NCI-H128 (cell line): ENCODE data around the gene SLC6A7.
A peak's percentile ranks its signal among the peaks of the same experiment; 100 is the strongest.
"Not testable (repeated sequence)": the region's sequence is repeated elsewhere in the genome, so short reads cannot be mapped to it uniquely, and the experiment has no call there.

Source experiments
- DNase-seq: peaks from one replicate; lab custom pipeline; 2025; ENCODE audit not compliant: unreplicated experiment; lab: John Stamatoyannopoulos, UW

SLC6A7 gene

DNA sequence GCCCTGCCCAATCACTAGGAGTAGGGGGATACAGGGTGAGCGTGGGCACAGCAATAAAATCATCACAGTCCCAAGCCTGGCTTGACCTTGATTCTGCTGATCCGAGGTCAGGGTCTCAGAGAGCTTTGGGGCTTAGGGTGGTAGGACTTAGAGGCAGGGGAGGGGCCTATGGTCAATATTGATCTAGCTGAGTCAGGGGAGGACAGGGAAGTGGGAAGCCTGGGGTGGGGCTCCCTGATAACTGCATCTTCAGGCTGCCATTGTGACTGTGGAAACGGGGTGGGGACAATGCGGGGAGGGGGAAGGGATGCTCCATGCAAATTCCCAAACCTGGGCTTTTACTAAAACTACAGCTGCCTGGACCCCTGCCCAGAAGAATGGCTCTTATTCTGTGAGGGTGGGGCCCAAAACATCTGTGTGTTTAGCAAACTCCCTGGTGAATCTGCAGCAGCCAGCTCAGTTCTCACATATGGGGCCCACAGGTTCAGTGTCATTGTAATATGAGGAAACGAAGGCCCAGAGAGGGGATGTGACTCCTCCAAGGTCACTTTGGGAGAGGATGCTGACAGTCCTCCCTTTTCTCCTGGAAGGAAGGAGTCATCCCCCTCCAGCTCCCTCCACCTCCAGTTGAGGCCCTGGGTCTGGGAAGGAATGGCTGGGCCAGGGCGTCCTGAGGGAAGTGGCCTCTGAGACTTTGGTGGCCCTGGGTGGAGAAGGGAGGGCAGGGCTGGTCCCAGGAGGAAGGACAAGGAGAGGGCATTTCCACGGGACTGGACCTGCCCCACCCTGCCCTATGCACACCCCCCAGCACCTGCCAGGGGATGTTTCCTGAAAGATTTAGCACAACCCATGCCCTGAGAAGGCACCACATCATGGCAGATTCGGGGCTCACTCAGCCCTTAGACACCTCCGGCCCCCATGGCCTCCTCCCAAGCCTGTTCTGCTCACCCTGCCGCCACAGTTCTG is 26.4 kb downstream of the SLC6A7 start:
- DNase-seq: no peak

DNA sequence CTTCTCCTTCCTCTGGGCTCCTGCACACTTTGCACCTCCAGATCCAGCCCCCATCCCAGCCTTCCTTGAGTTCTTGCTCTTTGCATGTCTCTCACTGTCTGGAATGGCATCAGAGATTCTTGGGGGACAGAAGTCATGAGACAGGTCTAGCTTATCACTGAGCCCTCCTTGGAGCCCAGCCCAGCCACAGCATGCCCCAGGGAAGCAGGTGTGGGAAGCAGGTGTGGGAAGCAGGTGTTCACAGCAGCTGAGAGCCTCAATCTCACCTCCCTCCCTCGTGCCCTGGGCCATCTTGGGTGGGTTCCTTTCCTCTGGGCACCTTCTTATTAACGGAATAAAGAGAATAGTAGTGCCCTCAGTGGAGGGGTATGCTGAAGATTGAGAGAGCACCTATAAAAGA is 27.2 kb downstream of the SLC6A7 start:
- no peak for DNase-seq

DNA sequence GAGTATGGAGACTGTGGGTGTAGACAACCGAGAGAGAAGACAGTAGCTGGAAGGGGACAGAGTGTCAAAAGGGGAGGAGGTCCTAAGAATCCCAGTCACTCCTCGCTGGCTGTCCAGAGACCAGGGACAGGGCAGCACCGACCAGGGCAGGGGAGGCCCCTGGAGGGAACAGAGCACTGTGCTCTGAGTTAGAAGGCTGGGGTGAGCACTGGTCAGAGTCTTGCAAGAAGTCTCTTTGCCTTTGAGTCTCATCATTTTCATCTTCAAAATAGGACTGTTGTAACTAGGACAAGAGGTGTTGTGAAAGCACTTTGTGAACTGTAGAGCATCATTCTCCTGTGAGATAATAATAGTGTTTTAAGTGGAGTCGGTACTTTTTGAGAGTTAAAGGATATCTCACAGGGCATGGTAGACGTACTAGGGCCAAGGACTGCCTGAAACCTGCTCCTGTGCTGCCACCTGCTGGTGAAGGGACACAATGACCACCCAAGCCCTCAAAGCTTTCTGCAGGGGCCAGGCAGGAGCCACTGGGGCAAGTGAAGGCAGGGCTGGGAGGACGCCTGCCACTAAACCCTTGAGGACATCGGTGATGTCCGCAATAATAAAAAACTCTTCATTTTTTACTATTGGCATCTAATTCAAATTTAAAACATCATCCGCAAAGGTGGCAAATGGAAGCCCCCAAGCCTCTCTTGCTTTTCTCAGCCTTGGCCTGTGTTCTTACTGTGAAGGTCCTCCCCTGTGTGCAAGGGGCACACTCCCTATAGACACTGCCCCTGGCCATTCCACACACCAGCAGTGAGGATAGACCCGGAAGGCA is 28.2 kb downstream of the SLC6A7 start:
- DNase-seq: peak; percentile 2

DNA sequence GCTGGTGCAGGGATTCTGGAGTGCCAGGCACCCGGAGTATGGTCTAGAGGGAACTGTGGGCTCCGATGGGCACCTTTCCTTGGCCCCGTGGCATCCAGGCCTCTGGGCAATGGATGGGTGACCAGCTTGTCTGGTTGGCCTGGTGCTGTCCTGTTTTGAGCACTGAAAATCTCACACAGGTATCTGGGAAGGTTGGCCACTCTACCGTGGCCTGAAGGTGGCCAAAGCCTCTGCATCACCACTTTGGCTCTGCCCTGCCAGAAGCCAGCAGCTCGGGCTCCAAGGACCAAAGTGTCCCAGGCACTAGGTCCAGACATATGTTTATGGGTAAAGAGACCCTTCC is 28.8 kb downstream of the SLC6A7 start:
- DNase-seq: no peak

DNA sequence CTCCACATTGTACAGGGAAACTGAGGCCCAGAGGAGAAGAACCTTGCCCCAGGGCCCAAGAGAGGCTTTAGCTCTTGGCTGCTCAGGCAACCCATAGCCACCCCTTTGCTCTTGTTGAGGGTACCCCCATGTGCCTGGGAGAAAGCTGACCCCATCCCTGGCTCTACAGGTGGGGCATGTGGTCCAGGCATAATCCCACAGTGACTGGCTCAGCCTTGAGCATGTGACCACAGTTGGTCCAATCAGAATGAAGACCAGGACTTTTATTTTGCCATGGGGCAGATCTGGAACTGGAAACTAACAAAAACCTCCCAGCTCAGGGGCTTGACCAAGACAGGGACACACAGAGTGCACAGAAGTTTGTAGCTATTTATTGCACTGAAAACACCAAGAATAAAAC is 29.3 kb downstream of the SLC6A7 start:
- DNase-seq: no peak

DNA sequence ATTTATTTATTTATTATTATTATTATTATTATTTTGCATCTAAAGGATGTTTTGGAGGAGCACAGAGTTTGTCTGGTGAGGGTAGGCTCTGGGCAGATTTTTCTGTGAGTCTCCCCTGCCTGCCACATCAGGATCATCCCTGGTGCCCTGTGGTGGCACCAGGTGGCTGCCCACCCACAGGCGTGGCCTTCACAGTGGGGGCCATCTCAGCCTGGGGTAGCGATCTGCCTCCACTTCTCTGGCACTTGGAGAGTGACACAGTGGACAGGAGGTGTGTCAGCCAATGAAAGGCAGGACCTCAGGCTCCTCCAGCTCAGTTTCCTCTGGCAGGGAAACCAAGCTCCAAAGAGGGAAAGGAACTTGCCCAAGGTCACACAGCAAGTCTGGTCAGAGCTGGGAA is 30.0 kb downstream of the SLC6A7 start:
- no peak for DNase-seq

DNA sequence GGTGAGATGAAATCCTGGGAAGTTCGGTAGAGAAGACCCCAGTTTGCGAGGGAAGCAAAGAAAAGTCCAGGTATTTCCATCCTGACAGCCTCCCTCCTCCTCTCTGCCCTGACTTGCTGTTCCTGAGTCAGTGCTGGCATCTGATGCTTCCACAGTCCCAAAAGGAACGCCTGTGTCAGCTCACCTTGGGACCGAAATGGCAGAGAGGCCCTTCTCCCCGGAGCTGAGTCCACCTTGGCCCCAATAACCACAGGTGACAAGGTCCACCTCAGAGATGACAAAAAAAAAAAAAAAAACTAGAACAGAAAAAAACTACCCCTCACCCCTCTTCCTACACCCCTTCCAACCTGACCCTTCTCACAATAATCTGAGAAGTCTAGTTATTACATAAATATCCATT is 31.6 kb downstream of the SLC6A7 start:
- no peak for DNase-seq

DNA sequence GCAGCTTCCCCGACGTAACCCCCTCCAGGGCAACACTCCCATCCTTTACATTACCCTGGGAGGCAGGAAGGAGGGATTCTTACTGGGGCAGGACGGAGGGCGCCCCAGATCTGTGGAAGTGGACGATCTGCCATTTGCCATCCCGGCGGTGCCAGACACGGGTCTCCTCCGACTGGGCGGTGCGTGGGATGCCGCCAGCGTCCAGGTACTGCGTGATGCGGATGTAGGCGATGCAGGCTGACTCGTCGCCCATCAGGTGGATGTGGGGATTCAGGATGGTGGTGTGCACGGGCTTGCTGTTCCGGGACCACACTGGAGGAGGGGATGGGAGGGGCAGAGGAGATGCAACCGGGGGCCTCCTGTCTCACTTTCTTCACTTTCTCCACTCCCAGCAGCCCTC is 33.0 kb downstream of the SLC6A7 start:
- DNase-seq: no peak

DNA sequence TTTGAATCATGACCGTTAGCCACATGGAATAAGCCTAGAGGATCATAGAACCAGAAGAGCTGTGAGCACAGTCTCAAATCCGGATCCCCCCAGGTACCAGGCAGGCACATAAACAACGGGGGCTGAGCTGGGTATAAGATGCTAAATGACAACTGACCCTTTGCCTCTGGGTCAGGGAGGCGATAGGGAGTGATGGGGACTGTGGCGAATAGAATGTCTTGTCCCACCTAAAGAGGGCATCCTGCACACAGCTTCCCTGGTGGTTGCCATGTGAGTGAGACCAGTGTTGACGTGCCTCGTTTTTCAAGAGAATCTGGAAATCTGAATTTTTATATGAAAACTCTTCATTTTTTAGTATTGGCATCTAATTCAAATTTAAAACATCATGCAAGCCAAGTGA is 33.6 kb downstream of the SLC6A7 start:
- no peak for DNase-seq

DNA sequence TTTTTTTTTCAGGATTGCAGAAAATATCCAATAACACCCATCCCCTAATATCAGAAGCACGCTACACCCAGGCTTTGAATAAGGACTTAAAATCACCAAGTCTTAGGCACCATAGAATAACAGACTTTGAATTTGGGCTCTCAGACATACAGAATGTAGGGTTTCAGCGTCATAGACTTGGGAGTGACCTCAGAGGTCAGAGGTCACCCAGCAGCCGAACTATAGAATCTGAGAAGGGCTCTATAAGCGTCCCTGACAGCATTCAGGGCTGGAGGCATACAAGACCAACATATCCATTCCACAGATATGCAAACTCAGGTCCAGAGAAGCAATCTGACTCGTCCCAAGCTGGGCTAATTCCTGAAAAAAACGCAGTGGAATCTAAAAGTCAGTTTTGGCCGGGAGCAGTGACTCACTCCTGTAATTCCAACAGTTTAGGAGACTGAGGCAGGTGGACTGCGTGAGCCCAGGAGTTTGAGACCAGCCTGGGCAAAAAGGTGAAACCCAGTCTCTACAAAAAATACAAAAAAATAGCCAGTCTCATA is 34.7 kb downstream of the SLC6A7 start:
- no peak for DNase-seq

DNA sequence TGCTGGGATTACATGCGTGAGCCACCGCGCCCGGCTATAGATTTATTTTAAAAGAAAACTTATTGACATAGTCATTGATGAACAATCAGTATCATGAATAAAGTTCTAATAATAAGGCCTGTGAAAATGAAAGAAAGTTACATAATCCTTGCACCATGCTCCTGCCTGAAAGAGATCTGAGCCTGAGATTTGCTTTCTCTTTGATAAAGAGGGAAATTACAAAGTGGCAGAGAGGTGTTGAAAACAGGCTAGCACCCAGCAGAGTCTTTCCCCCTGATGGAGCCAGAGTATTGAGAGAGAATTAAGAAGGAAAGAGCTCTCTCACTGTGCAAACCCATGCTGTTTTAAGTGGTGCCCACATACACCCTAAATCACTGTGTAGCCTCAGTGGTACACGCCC is 37.2 kb downstream of the SLC6A7 start:
- DNase-seq: no peak

DNA sequence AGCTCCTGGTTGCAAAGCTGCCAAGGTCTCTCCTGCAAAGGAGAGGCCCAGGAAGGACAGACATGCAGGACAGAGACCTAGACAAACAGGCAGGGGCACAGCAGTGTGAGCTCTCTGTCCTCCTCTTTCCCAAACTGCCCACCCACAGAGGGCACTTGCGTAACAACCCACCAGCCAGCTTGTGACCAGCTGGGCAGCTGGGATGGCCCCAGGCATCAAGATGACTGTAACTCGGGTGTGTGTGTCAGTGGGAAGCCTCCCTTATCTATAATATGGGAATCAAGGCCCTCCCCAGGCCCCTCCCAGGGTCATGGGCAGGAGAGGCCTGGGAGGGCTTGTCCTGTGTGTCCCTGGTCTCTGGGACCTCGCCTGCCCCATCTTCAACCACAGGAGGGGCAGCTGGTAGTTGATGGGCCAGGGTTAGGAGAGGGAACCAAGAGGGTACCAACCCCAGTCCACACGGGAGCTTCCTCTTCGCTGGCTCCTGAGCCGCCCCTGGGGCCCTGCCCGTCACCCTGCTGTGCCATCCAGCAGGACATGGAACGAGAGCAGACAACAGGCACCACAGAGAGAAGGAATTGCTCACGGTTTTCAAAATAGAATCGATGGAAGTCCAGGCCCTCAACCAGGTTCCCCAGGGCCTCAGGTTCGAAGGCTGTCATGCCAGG is 37.9 kb downstream of the SLC6A7 start:
- no peak for DNase-seq

DNA sequence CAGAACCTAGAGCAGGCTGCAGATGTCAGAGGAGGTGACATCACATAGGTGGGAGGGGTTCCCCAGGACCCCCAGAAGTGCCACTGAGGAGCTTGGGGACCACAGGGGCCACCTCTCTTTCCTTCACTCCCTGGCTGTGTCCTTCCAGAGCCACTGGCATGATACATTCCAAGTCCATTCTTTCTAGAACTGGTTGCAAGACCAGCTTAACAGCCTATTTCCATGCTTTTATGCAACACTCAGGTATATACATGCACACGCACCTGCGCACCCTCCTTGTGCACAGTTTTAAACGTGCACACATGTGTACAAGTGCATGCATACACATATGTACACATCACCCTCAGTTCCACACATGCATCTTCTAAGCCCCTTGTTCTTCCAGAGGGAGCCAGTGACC is 39.7 kb downstream of the SLC6A7 start:
- no peak for DNase-seq

DNA sequence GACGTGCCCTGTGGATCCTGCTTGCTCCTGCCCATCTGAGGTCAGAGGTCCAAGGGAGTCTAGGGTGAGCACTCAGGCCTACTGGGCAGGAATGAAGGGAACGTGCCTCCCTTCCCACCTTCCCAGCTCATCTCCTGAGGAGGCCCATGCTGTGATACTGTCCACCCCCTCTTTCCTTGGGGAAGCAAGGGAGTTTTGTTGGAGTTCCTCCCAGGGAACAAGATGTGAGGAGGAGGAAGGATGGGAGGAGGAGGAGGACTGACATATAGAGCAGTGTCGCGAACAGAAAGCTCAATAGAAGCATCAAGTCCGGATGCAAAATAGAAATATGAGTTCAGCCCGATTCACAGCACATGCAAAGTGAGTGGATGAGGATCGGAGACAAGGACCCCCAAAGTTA is 41.0 kb downstream of the SLC6A7 start:
- DNase-seq: no peak

DNA sequence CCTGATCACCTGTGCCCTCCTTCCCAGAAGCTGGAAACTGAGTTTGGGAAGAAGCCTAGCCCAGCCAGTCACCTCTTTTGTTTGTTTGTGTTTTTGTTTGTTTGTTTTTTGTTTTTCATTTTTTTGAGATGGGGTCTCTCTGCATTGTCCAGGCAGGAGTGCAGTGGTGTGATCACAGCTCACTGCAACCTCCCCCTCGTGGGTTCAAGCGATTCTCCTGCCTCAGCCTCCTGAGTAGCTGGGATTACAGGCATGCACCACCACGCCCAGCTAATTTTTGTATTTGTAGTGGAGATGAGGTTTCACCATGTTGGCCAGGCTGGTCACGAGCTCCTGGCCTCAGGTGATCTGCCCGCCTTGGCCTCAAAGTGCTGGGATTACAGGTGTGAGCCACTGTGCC is 43.8 kb downstream of the SLC6A7 start:
- not testable (repeated sequence) for DNase-seq

DNA sequence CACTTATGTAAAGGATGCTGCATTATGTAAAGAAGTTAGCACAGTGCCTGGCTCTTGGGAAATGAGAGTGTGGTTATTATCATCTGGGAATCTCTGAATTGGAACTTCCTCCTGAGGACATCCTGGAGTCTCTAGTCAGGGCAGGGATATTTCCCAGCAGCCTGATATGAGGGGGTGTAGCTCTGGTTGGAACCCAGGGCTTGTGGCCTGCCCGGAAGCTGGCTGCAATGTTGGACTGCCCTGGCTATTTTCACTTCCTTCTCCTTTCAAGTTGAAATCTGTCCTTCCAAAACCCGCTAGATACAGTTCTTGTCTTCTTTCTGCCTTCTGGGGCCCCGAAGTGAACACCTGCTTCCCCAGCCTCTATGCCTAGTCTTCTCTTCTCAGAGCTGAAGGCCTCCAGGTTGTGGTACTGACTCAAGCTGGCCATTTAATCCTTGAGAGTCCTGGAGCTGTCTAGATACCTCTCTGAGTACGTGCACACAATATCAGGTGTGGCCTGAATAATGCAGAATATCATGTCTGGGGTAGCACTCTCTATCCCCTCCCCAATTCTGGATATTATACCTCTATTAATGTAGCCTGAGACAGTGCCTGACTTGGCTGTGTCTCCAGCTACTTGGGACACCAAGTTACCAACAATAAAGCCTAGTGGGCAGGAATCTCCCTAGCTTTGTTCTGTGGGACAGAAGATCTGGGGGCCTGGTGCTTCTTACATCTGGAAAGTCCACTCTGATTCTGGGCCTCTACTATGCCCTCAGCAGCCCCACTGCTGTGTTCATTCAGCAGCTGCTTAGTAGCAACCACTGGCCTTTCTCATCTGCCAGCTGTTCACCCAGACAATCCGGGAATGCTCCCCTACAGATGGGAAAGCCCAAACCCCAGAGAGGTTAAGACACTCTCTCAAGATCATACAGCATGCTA is 45.0 kb downstream of the SLC6A7 start:
- no peak for DNase-seq

DNA sequence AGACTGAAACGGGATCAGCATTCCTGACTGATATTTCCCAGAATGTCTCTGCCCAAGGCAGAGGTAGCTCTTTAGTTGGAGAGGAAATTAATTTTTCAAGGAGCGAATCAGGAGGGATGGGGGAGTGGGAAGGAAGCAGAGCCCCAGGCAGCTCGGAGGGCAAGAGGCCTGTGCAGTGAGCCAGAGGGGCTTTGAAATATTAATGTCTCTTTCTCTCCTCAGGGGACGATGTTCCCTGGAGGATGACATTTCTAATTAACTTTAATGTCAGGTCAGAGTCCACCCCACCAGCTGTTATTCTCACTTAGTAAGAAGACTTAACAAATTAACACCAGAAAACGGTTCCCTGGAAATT is 45.6 kb downstream of the SLC6A7 start:
- no peak for DNase-seq

DNA sequence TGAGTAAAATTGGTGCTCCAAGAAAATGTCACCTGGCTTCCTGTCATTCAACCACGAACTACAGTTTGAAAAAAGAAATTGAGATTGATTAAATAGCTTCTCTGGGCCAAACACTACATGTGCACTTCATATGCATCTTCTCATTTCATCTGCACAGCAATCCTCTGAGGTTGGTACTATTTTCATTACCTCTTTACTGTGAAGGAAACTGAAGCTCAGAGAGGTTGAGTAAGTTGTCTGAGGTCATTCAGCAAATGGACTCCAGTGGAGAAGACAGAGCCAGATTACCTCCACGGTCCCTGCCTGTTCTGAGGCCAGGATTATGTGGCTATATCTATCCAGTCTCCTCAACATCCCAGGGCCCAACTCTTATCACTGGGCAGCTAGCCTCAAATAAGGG is 46.5 kb downstream of the SLC6A7 start:
- no peak for DNase-seq

DNA sequence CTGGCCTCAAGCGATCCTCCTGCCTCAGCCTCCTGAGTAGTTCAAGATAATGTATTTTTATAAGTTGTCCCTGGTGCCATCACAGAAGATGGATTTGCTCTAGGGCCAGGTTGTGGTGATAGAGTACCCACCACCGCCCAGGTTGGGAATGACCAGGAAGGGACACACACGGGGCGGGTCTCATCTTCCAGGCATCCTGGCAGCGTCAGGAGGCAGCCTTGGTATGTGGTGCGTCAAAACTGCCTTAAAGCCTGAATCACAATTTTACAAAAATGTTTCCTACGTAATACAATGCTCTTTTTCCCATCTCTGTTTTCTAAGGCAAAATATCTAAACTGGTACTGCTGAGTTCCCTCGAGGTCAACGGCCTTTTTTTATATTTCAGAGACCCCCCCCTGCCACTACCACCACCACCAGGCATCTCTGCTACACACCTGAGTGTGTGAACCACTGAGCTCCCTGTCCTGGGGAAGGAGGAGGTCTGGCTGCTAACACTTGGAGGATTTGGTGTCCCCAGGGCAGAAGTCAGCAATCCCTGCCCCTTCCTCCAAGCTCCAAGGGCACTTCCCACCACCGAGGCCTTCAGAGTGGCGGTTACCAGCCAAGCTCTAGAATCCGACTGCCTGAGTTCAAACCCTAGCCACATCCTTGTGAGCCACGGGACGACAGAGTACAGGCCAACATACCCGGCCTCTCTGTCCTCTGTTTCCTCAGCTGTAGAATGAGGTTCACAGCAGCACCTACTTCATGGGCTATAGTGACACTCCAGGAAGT is 47.3 kb downstream of the SLC6A7 start:
- DNase-seq: no peak

DNA sequence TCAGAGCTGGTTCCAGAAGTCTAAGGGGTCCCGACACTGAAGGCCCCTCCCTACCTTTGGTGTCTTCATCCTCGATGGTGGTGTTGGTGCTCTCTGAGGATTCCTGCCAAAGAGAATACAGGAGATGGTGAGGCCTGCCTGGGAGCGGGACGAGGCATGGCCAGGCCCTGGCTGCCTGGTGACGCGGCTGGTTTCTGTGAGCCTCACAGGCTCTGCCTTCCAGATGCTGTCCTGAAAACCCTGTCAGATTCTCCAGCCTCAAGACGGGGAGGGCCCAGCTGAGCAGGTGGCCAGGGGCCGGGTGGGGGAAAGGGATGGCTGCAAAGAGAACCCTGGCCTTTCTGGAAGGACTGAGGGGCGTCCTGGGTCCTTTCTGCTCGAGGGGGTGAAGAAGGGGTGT is 48.8 kb downstream of the SLC6A7 start:
- no peak for DNase-seq
